Measurements from ENCODE around the gene CHRM2.

Gene CHRM2

GRCh38 chr7:137017221-137017620 is 148.8 kb downstream of the CHRM2 start:
- in situ Hi-C loops (cut with HindIII; ENCODE audit: low sequenced_read_pairs): no loop called here

GRCh38 chr7:137018468-137018867 is 150.0 kb downstream of the CHRM2 start:
- in situ Hi-C loops (cut with HindIII; ENCODE audit: low sequenced_read_pairs): no loop called here

- in situ Hi-C loops (cut with HindIII; ENCODE audit: low sequenced_read_pairs): no loop called here
Observed at GRCh38 chr7:137020351-137020750, 151.9 kb downstream of the CHRM2 start.

- in situ Hi-C loops (cut with HindIII; ENCODE audit: low sequenced_read_pairs): no loop called here
Observed at GRCh38 chr7:137025469-137026175, 157.2 kb downstream of the CHRM2 start.

- in situ Hi-C loops (cut with HindIII; ENCODE audit: low sequenced_read_pairs): no loop called here
Observed at GRCh38 chr7:137026176-137026500, 157.7 kb downstream of the CHRM2 start.

- in situ Hi-C loops (cut with HindIII; ENCODE audit: low sequenced_read_pairs): no loop called here
Observed at GRCh38 chr7:137032436-137032835, 164.0 kb downstream of the CHRM2 start.

GRCh38 chr7:137036768-137037167 is 168.3 kb downstream of the CHRM2 start:
- in situ Hi-C loops (cut with HindIII; ENCODE audit: low sequenced_read_pairs): no loop called here

- in situ Hi-C loops (cut with HindIII; ENCODE audit: low sequenced_read_pairs): no loop called here
Observed at GRCh38 chr7:137038706-137039105, 170.3 kb downstream of the CHRM2 start.

GRCh38 chr7:137040745-137041144 is 172.3 kb downstream of the CHRM2 start:
- in situ Hi-C loops (cut with HindIII; ENCODE audit: low sequenced_read_pairs): no loop called here

GRCh38 chr7:137045573-137045972 is 177.1 kb downstream of the CHRM2 start:
- in situ Hi-C loops (cut with HindIII; ENCODE audit: low sequenced_read_pairs): no loop called here

- in situ Hi-C loops (cut with HindIII; ENCODE audit: low sequenced_read_pairs): no loop called here
Observed at GRCh38 chr7:137069249-137069963, 201.0 kb downstream of the CHRM2 start.

Measured in DLD1 (cell line).